Caco-2 (cell line): ENCODE results near the gene MIA2. TPM values are rescaled to one million over a fixed set of nuclear protein-coding genes. Genes with fewer than 3 reads are reported as not detected.

ENCODE experiments used
- BruUV-seq: library from RNA; stranded (reverse); fragments of 400-500 nt; replicated peaks from 2 replicates; lab custom pipeline; 2021; lab: Mats Ljungman, UMichigan
- CTCF ChIA-PET: fragments of 300-600 bp; sonication (Branson Sonifier 250); formaldehyde crosslinking; loops from one replicate; lab custom pipeline; 2022; ENCODE audit warnings: antibody characterized with exemption; lab: Charles Lee
- POLR2A ChIA-PET: fragments of 300-600 bp; sonication (Branson Sonifier 250); formaldehyde crosslinking; loops from one replicate; lab custom pipeline; 2022; ENCODE audit warnings: antibody characterized with exemption; lab: Charles Lee
- DNase-seq, 2 experiments: peaks; one replicate each; pipeline versions ENCODE4 v3.0.0 to v3.0.0-alpha.2; 2020 to 2022
- H3K27me3 ChIP-seq: replicated peaks from 2 replicates; pipeline ENCODE4 v1.6.0; 2011; ENCODE audit warnings: low read length; ENCODE audit not compliant: control insufficient read depth, insufficient read depth
- H3K36me3 ChIP-seq: 2 replicates; pipeline ENCODE4 v1.5.1; 2011; ENCODE audit warnings: low read length; ENCODE audit not compliant: control insufficient read depth, insufficient read depth
- H3K4me1 ChIP-seq: fragments of 250-450 bp; sonication (Bioruptor Pico); 2 replicates; pipeline ENCODE4 v1.5.1; 2020; ENCODE audit warnings: mild to moderate bottlenecking
- H3K4me3 ChIP-seq: 2 replicates; pipeline ENCODE4 v1.5.1; 2011; ENCODE audit warnings: low read depth, mild to moderate bottlenecking, control low read depth, low read length
- H3K9me3 ChIP-seq: fragments of 250-450 bp; sonication (Bioruptor Pico); 2 replicates; pipeline ENCODE4 v1.5.1; 2020; ENCODE audit warnings: mild to moderate bottlenecking, moderate library complexity
- H3K27ac Mint-ChIP-seq: one replicate; pipeline ENCODE4 v1.8.0; 2022; ENCODE audit warnings: mixed read lengths; ENCODE audit not compliant: unreplicated experiment
- H3K27me3 Mint-ChIP-seq: one replicate; pipeline ENCODE4 v1.8.0; 2022; ENCODE audit warnings: mixed read lengths; ENCODE audit not compliant: insufficient read depth, unreplicated experiment
- H3K36me3 Mint-ChIP-seq: one replicate; pipeline ENCODE4 v1.8.0; 2022; ENCODE audit warnings: mild to moderate bottlenecking, mixed read lengths; ENCODE audit not compliant: insufficient read depth, unreplicated experiment
- H3K4me1 Mint-ChIP-seq: one replicate; pipeline ENCODE4 v1.8.0; 2022; ENCODE audit warnings: low read depth, mixed read lengths; ENCODE audit not compliant: unreplicated experiment
- H3K4me3 Mint-ChIP-seq: one replicate; pipeline ENCODE4 v1.8.0; 2022; ENCODE audit warnings: mild to moderate bottlenecking, moderate library complexity, mixed read lengths; ENCODE audit not compliant: unreplicated experiment
- H3K9me3 Mint-ChIP-seq: one replicate; pipeline ENCODE4 v1.8.0; 2022; ENCODE audit warnings: mixed read lengths; ENCODE audit not compliant: unreplicated experiment
- CTCF ChIP-seq, 2 experiments: fragments of 200-600 bp in 1 of 2; IDR thresholded peaks; 1 replicate in 1 of 2; 2 replicates in 1 of 2; pipeline versions ENCODE4 v1.5.1 to v1.8.0; 2011 to 2022; ENCODE audit warnings: antibody characterized with exemption in 1 of 2, control low read depth in 1 of 2, inconsistent platforms in 1 of 2, low read depth in 1 of 2, low read length in 1 of 2, mild to moderate bottlenecking in 1 of 2, moderate library complexity in 1 of 2; ENCODE audit not compliant: insufficient read depth in 1 of 2, severe bottlenecking in 1 of 2, unreplicated experiment in 1 of 2
- intact Hi-C: fragments of 100-400 bp; cut with micrococcal nuclease; formaldehyde crosslinking; loops from one replicate; pipeline ENCODE4 v1.10.0; 2022; ENCODE audit not compliant: unreplicated experiment
- total RNA-seq: library from RNA; stranded (reverse); gene quantifications from 2 replicates; pipeline ENCODE4 v1.2.3, GENCODE V29; 2022

Gene MIA2
- total RNA-seq, 1 experiment from 2014 or later: 71.5 TPM

DNA sequence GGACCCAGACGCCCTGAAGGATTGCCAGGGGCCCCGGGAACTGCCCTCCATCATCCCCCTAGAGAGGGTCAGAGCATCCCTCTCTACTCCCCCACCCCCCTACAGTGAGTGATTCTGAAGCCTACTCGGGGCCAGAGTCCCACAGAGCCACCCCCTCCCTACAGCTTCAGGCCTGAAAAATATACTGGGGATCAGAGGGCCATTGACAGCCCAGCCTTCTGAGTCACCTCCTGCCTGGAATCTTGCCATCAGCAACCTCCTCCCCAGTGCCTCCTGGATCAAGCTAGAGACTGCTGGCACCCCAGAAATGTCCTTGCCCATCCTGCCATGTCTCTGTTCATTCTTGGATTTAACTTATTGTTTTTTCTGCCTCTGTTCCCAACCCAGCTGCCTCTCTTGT lies 21.7 kb upstream of the MIA2 start:
- CTCF ChIA-PET: no interaction called here
- intact Hi-C loops: no loop called here
- H3K27ac Mint-ChIP-seq: no peak overlapping the region

DNA sequence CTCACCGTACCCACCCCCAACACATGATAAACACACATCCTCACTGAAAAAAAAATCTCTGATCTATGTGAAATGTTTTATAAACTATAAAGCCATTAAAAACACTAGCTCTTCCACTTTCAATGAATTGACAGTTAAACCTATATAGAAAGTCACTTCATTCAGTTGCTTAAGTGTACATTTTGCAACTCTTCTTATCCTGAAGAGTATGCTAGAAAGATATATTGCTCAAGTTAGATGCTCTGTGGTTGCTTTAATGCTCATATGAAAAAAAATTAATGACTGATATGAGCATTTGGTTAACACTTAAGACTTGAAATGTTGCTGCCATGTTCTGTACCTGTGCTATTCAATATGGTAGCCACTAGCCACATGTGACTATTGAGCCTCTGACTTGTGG lies 21.0 kb upstream of the MIA2 start:
- no peak for TF ChIP-seq CTCF (IDR thresholded peaks at IDR 0.05; ENCODE audit: insufficient read depth in 1 of 2, low read depth in 1 of 2, low read length in 1 of 2, severe bottlenecking in 1 of 2, unreplicated experiment in 1 of 2)
- intact Hi-C loops: no loop called here
- Mint-ChIP-seq H3K36me3 (no peaks in the 10 kb centered on the region), H3K4me3 (no peak overlapping the region), H3K27ac (no peak overlapping the region), H3K4me1 (no peaks in the 10 kb centered on the region), H3K9me3 (no peaks in the 10 kb centered on the region), H3K27me3 (no peaks in the 10 kb centered on the region)
- Histone ChIP-seq H3K4me1 (no peaks in the 10 kb centered on the region), H3K4me3 (no peak overlapping the region), H3K9me3 (no peaks in the 10 kb centered on the region), H3K27me3 (no peaks in the 10 kb centered on the region), H3K36me3 (no peaks in the 10 kb centered on the region)
- DNase-seq: no peak
- ChIA-PET CTCF (no interaction called here), POLR2A (no interaction called here)
- BruUV-seq: no TSS peak

More for the DNA sequence above, 21.7 kb upstream of the MIA2 start:
- no peak for TF ChIP-seq CTCF (IDR thresholded peaks at IDR 0.05; ENCODE audit: insufficient read depth in 1 of 2, low read depth in 1 of 2, low read length in 1 of 2, severe bottlenecking in 1 of 2, unreplicated experiment in 1 of 2)
- H3K4me3 ChIP-seq: no peak overlapping the region
- DNase-seq: no peak
- no peaks in the 10 kb centered on the region for H3K27me3 ChIP-seq
- no peaks in the 10 kb centered on the region for H3K9me3 ChIP-seq
- POLR2A ChIA-PET: no interaction called here
- Mint-ChIP-seq H3K9me3 (no peaks in the 10 kb centered on the region), H3K36me3 (no peaks in the 10 kb centered on the region), H3K27me3 (no peaks in the 10 kb centered on the region), H3K4me3 (no peak overlapping the region), H3K4me1 (no peaks in the 10 kb centered on the region)
- BruUV-seq: no TSS peak
- no peaks in the 10 kb centered on the region for H3K4me1 ChIP-seq
- no peaks in the 10 kb centered on the region for H3K36me3 ChIP-seq

- Mint-ChIP-seq H3K9me3 (no peaks in the 10 kb centered on the region), H3K27ac (no peak overlapping the region), H3K4me1 (no peaks in the 10 kb centered on the region), H3K36me3 (no peaks in the 10 kb centered on the region), H3K4me3 (no peak overlapping the region), H3K27me3 (no peaks in the 10 kb centered on the region)
- ChIA-PET POLR2A (no interaction called here), CTCF (no interaction called here)
- intact Hi-C loops: no loop called here
- Histone ChIP-seq H3K27me3 (no peaks in the 10 kb centered on the region), H3K9me3 (no peaks in the 10 kb centered on the region), H3K4me3 (no peak overlapping the region), H3K36me3 (no peaks in the 10 kb centered on the region), H3K4me1 (peaks cover 7% of the 10 kb centered on the region)
- no peak for DNase-seq
- TF ChIP-seq CTCF (IDR thresholded peaks at IDR 0.05; ENCODE audit: insufficient read depth in 1 of 2, low read depth in 1 of 2, low read length in 1 of 2, severe bottlenecking in 1 of 2, unreplicated experiment in 1 of 2): no peak
- no TSS peak for BruUV-seq
These were observed 16.4 kb upstream of the MIA2 start for GRCh38 chr14:39217214-39217879.
